HG03045 (cell line): Measurements from ENCODE around the gene SHKBP1.
"Not testable (repeated sequence)": the region's sequence is repeated elsewhere in the genome, so short reads cannot be mapped to it uniquely, and the experiment has no call there.

Source experiments
- ATAC-seq: cut with Tn5 transposase; IDR thresholded peaks from one replicate; pipeline ENCODE4 v1.9.1; 2021; ENCODE audit warnings: mild to moderate bottlenecking, moderate library complexity; ENCODE audit not compliant: unreplicated experiment

The SHKBP1 gene

GRCh38 chr19:40584007-40584406, 7.3 kb downstream of the SHKBP1 start:
- ATAC-seq: no peak

GRCh38 chr19:40585241-40585981, 8.7 kb downstream of the SHKBP1 start:
- no peak for ATAC-seq

GRCh38 chr19:40585982-40586422, 9.3 kb downstream of the SHKBP1 start:
- no peak for ATAC-seq

GRCh38 chr19:40586611-40587010, 9.9 kb downstream of the SHKBP1 start:
- no peak for ATAC-seq

- no peak for ATAC-seq
Measured at GRCh38 chr19:40588110-40588854, 11.6 kb downstream of the SHKBP1 start.

- ATAC-seq: no peak
Measured at GRCh38 chr19:40588926-40589569, 12.4 kb downstream of the SHKBP1 start.

- no peak for ATAC-seq
Measured at GRCh38 chr19:40589591-40590429, 13.1 kb downstream of the SHKBP1 start.

GRCh38 chr19:40590464-40591265, 14.0 kb downstream of the SHKBP1 start:
- ATAC-seq: no peak

- not testable (repeated sequence) for ATAC-seq
Measured at GRCh38 chr19:40591724-40592123, 15.1 kb downstream of the SHKBP1 start.

- no peak for ATAC-seq
Measured at GRCh38 chr19:40592170-40592569, 15.5 kb downstream of the SHKBP1 start.

GRCh38 chr19:40594255-40594654, 17.6 kb downstream of the SHKBP1 start:
- no peak for ATAC-seq

GRCh38 chr19:40594657-40595091, 18.0 kb downstream of the SHKBP1 start:
- ATAC-seq: no peak

- no peak for ATAC-seq
Measured at GRCh38 chr19:40596608-40597328, 20.1 kb downstream of the SHKBP1 start.

- ATAC-seq: no peak
Measured at GRCh38 chr19:40597329-40597838, 20.7 kb downstream of the SHKBP1 start.

- ATAC-seq: no peak
Measured at GRCh38 chr19:40598121-40598917, 21.6 kb downstream of the SHKBP1 start.

GRCh38 chr19:40598918-40599307, 22.2 kb downstream of the SHKBP1 start:
- ATAC-seq: no peak

- no peak for ATAC-seq
Measured at GRCh38 chr19:40599331-40599901, 22.7 kb downstream of the SHKBP1 start.
